ENCODE measurements around the gene AIF1L.

The AIF1L gene

GRCh38 chr9:131104016-131104740 is 7.8 kb downstream of the AIF1L start:
- H3K4me2 ChIP-seq = no peak overlapping the region
- H3K36me3 ChIP-seq (ENCODE audit: insufficient read depth) = no peaks in the 10 kb centered on the region
- no peaks in the 10 kb centered on the region for H4K20me1 ChIP-seq (ENCODE audit: insufficient read depth)
- no peak overlapping the region for H3K9ac ChIP-seq
- H3K4me1 ChIP-seq (ENCODE audit: low read depth, poor library complexity, severe bottlenecking) = no peaks in the 10 kb centered on the region
- H3K4me3 ChIP-seq (IDR thresholded peaks at IDR 0.05; ENCODE audit: insufficient read depth, low read depth, low read length) = no peak overlapping the region
- no peaks in the 10 kb centered on the region for H3K27me3 ChIP-seq (ENCODE audit: insufficient read depth, low read depth)
- no peak overlapping the region for H3K27ac ChIP-seq
- no peak overlapping the region for H2AFZ ChIP-seq (ENCODE audit: low read depth)
- H3K79me2 ChIP-seq (ENCODE audit: insufficient read depth, low read depth) = no peaks in the 10 kb centered on the region
- TF ChIP-seq, protein P1, sequence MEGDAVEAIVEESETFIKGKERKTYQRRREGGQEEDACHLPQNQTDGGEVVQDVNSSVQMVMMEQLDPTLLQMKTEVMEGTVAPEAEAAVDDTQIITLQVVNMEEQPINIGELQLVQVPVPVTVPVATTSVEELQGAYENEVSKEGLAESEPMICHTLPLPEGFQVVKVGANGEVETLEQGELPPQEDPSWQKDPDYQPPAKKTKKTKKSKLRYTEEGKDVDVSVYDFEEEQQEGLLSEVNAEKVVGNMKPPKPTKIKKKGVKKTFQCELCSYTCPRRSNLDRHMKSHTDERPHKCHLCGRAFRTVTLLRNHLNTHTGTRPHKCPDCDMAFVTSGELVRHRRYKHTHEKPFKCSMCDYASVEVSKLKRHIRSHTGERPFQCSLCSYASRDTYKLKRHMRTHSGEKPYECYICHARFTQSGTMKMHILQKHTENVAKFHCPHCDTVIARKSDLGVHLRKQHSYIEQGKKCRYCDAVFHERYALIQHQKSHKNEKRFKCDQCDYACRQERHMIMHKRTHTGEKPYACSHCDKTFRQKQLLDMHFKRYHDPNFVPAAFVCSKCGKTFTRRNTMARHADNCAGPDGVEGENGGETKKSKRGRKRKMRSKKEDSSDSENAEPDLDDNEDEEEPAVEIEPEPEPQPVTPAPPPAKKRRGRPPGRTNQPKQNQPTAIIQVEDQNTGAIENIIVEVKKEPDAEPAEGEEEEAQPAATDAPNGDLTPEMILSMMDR (conservative IDR thresholded peaks at IDR 0.05; ENCODE audit: low read depth, low read length) = no peak

DNA sequence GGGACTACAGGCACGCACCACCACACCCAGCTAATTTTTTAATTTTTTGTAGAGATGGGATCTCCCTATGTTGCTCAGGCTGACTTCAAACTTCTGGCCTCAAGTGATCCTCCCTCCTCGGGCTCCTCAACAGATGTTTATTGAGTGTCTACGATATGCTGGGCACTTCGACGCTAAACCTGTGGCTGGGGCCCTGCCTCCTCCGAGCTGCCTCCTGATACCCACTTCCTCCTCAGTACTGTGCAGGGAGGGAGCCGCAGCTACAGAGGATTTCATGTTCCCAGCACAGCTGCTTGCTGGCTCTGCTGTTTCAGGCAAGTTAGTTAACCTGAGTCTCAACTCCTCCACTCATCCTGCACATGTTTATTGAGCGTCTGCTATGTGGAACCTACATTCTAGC is 9.6 kb downstream of the AIF1L start:
- H3K4me2 ChIP-seq = no peak overlapping the region
- no peak overlapping the region for H3K27ac ChIP-seq
- H3K4me1 ChIP-seq (ENCODE audit: low read depth, poor library complexity, severe bottlenecking) = no peaks in the 10 kb centered on the region
- H3K79me2 ChIP-seq (ENCODE audit: insufficient read depth, low read depth) = no peaks in the 10 kb centered on the region
- H3K9ac ChIP-seq = no peak overlapping the region
- H4K20me1 ChIP-seq (ENCODE audit: insufficient read depth) = no peaks in the 10 kb centered on the region
- H3K4me3 ChIP-seq (IDR thresholded peaks at IDR 0.05; ENCODE audit: insufficient read depth, low read depth, low read length) = no peak overlapping the region
- H2AFZ ChIP-seq (ENCODE audit: low read depth) = no peak overlapping the region
- TF ChIP-seq, protein P1 (conservative IDR thresholded peaks at IDR 0.05; ENCODE audit: low read depth, low read length) = no peak
- H3K36me3 ChIP-seq (ENCODE audit: insufficient read depth) = no peaks in the 10 kb centered on the region
- H3K27me3 ChIP-seq (ENCODE audit: insufficient read depth, low read depth) = no peaks in the 10 kb centered on the region

GRCh38 chr9:131107760-131108159 is 11.4 kb downstream of the AIF1L start:
- no peak overlapping the region for H3K27ac ChIP-seq
- no peaks in the 10 kb centered on the region for H3K4me1 ChIP-seq (ENCODE audit: low read depth, poor library complexity, severe bottlenecking)
- H3K36me3 ChIP-seq (ENCODE audit: insufficient read depth) = no peaks in the 10 kb centered on the region
- no peaks in the 10 kb centered on the region for H4K20me1 ChIP-seq (ENCODE audit: insufficient read depth)
- no peak overlapping the region for H2AFZ ChIP-seq (ENCODE audit: low read depth)
- no peak overlapping the region for H3K4me3 ChIP-seq (IDR thresholded peaks at IDR 0.05; ENCODE audit: insufficient read depth, low read depth, low read length)
- TF ChIP-seq, protein P1 (conservative IDR thresholded peaks at IDR 0.05; ENCODE audit: low read depth, low read length) = no peak
- no peaks in the 10 kb centered on the region for H3K79me2 ChIP-seq (ENCODE audit: insufficient read depth, low read depth)
- no peak overlapping the region for H3K9ac ChIP-seq
- H3K27me3 ChIP-seq (ENCODE audit: insufficient read depth, low read depth) = no peaks in the 10 kb centered on the region
- H3K4me2 ChIP-seq = no peak overlapping the region

DNA sequence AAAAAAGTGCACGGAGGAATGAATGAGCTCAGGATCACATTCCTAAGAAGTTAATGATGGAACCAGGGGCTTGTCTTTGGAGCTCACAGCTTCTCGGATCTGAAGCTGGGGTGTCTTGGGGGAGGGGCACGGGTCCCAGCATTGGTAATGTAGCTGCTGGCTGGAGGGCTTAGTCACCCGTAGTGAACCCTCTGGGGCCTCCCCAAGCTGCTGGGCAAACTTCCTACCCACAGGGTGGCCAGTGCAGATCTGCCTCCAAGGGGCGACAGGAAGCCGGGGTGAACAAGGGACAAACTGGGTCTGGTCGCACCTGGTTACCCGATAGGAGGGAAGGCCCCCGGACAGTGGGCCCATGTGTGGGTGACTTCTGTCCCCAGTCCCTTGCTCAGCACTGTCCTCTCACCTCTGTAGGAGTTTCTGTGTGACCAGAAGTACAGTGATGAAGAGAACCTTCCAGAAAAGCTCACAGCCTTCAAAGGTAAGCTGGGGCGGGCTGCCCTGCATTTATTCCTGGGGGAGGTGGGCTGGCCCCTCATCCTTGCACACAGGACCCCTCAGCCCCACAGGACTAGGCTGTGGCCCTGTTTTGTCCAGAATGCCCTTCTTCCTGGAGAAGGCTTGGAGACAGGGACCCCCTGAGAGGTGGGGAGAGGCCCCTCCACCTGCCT is 15.0 kb downstream of the AIF1L start:
- Histone ChIP-seq H2AFZ (ENCODE audit: low read depth) (no peak overlapping the region), H3K4me2 (no peak overlapping the region), H3K36me3 (ENCODE audit: insufficient read depth) (no peaks in the 10 kb centered on the region), H3K4me1 (ENCODE audit: low read depth, poor library complexity, severe bottlenecking) (no peaks in the 10 kb centered on the region), H3K79me2 (ENCODE audit: insufficient read depth, low read depth) (no peaks in the 10 kb centered on the region), H3K4me3 (IDR thresholded peaks at IDR 0.05; ENCODE audit: insufficient read depth, low read depth, low read length) (no peak overlapping the region), H3K27me3 (ENCODE audit: insufficient read depth, low read depth) (peaks cover 5% of the 10 kb centered on the region; the same call in 1 of the 2 replicates), H3K27ac (no peak overlapping the region), H4K20me1 (ENCODE audit: insufficient read depth) (no peaks in the 10 kb centered on the region), H3K9ac (no peak overlapping the region)
- TF ChIP-seq, protein P1 (conservative IDR thresholded peaks at IDR 0.05; ENCODE audit: low read depth, low read length) = no peak

Measured in KMS-11 (cell line).